Thoracic aorta (tissue), 2 donors: ENCODE results near the gene SFXN2. TPM values are rescaled to one million over a fixed set of nuclear protein-coding genes. Genes with fewer than 3 reads are reported as not detected.
"Not testable (repeated sequence)": the region's sequence is repeated elsewhere in the genome, so short reads cannot be mapped to it uniquely, and the experiment has no call there.

ENCODE experiments used
- ATAC-seq: fragments of 150-250 bp; one replicate; pipeline ENCODE4 v1.8.0; 2017; ENCODE audit warnings: low read depth; ENCODE audit not compliant: insufficient number of reproducible peaks, low FRiP score
- DNase-seq: peaks from one replicate; pipeline ENCODE4 v3.0.0-alpha.2; 2020; ENCODE audit warnings: low spot score
- H3K27ac ChIP-seq, 2 donors: fragments of 200-600 bp; sonication (generic); 1 replicate in 1 of 2; 2 replicates in 1 of 2; pipeline ENCODE4 v1.5.1; 2016; ENCODE audit warnings: mild to moderate bottlenecking in 2 of 2, moderate library complexity in 2 of 2
- H3K27me3 ChIP-seq: fragments of 200-600 bp; sonication (generic); replicated peaks from 2 replicates; pipeline ENCODE4 v1.6.0; 2016; ENCODE audit warnings: mild to moderate bottlenecking; ENCODE audit not compliant: insufficient read depth
- H3K36me3 ChIP-seq: fragments of 200-600 bp; sonication (generic); one replicate; pipeline ENCODE4 v1.5.1; 2016
- H3K4me1 ChIP-seq, 2 donors: fragments of 200-600 bp; sonication (generic); 1 replicate in 1 of 2; 2 replicates in 1 of 2; pipeline versions ENCODE4 v1.5.1 to v1.6.0; 2016; ENCODE audit warnings: low read depth in 2 of 2, mild to moderate bottlenecking in 1 of 2; ENCODE audit not compliant: control insufficient read depth in 1 of 2
- H3K4me3 ChIP-seq: fragments of 200-600 bp; sonication (generic); 2 replicates; pipeline ENCODE4 v1.5.1; 2016; ENCODE audit warnings: mild to moderate bottlenecking
- H3K9me3 ChIP-seq: fragments of 200-600 bp; sonication (generic); 2 replicates; pipeline ENCODE4 v1.5.1; 2016
- CTCF ChIP-seq: fragments of 200-600 bp; sonication (generic); IDR thresholded peaks from one replicate; pipeline ENCODE4 v1.5.1; 2019; ENCODE audit warnings: antibody characterized with exemption
- total RNA-seq, 2 donors: library from RNA; depleted of rRNA; stranded (reverse); fragments of >200 nt; gene quantifications; one replicate each; pipeline versions ENCODE4 v1.1.0 to v1.2.3, GENCODE V29; 2016

SFXN2 gene
- total RNA-seq, 2 donors from 2014 or later, result 1.6 to 18.3 TPM

- no peak for TF ChIP-seq CTCF
Measured at GRCh38 chr10:102713539-102713813, 960 bp upstream of the SFXN2 start.

GRCh38 chr10:102713814-102714620, 419 bp upstream of the SFXN2 start, which contains the start of gene ARL3:
TSS of gene ARL3 (minus strand) at chr10:102714397. CDS start at chr10:102714275, 122 bp downstream.
- Histone ChIP-seq H3K4me1 (peaks cover 12 to 19% of the 10 kb centered on the region in 2 donors), H3K9me3 (no peaks in the 10 kb centered on the region), H3K36me3 (no peaks in the 10 kb centered on the region), H3K27ac (peak within 1 kb of the TSS; percentile 51 to 68), H3K27me3 (no peaks in the 10 kb centered on the region), H3K4me3 (peak within 1 kb of the TSS; percentile 85)
- peak; percentile 52 for TF ChIP-seq CTCF
- peak; percentile 83 for ATAC-seq
- peak; percentile 84 for DNase-seq

More at GRCh38 chr10:102713539-102713813, 960 bp upstream of the SFXN2 start:
- ATAC-seq (no peak), DNase-seq (no peak)
- peak overlapping the region; percentile 85 for H3K4me3 ChIP-seq
- H3K27me3 ChIP-seq, result no peaks in the 10 kb centered on the region
- H3K36me3 ChIP-seq, result no peaks in the 10 kb centered on the region
- peaks cover 12 to 19% of the 10 kb centered on the region in 2 donors for H3K4me1 ChIP-seq
- H3K9me3 ChIP-seq, result no peaks in the 10 kb centered on the region
- peak overlapping the region; percentile 51 to 61 for H3K27ac ChIP-seq

- ATAC-seq (no peak), DNase-seq (no peak)
- no peak overlapping the region for H3K4me3 ChIP-seq
- no peaks in the 10 kb centered on the region for H3K36me3 ChIP-seq
- TF ChIP-seq CTCF, result no peak
- no peaks in the 10 kb centered on the region for H3K27me3 ChIP-seq
- peaks cover 12 to 19% of the 10 kb centered on the region in 2 donors for H3K4me1 ChIP-seq
- no peak overlapping the region for H3K27ac ChIP-seq
- no peaks in the 10 kb centered on the region for H3K9me3 ChIP-seq
Measured at GRCh38 chr10:102715880-102716279, 1.4 kb downstream of the SFXN2 start.

GRCh38 chr10:102716900-102717565, 2.6 kb downstream of the SFXN2 start:
- not testable (repeated sequence) for H3K27me3 ChIP-seq, H3K36me3 ChIP-seq, DNase-seq, ATAC-seq, H3K27ac ChIP-seq, H3K4me3 ChIP-seq, H3K9me3 ChIP-seq
- H3K4me1 ChIP-seq, result peaks cover 12 to 19% of the 10 kb centered on the region in 2 donors

GRCh38 chr10:102718220-102718619, 3.8 kb downstream of the SFXN2 start:
- ATAC-seq (no peak), DNase-seq (no peak)
- TF ChIP-seq CTCF, result no peak
- peaks cover 5 to 11% of the 10 kb centered on the region in 2 donors for H3K4me1 ChIP-seq
- no peak overlapping the region for H3K27ac ChIP-seq
- H3K36me3 ChIP-seq, result no peaks in the 10 kb centered on the region
- H3K4me3 ChIP-seq, result no peak overlapping the region
- H3K27me3 ChIP-seq, result no peaks in the 10 kb centered on the region
- no peaks in the 10 kb centered on the region for H3K9me3 ChIP-seq
